ENCODE results near the gene FAM20A. TPM values are rescaled to one million over a fixed set of nuclear protein-coding genes. Genes with fewer than 3 reads are reported as not detected.
"Not testable (repeated sequence)": the region's sequence is repeated elsewhere in the genome, so short reads cannot be mapped to it uniquely, and the experiment has no call there.

The FAM20A gene
- total and polyA plus RNA-seq, 8 donors = 11.4 to 81.3 (median 17.0) TPM; not detected in 1

DNA sequence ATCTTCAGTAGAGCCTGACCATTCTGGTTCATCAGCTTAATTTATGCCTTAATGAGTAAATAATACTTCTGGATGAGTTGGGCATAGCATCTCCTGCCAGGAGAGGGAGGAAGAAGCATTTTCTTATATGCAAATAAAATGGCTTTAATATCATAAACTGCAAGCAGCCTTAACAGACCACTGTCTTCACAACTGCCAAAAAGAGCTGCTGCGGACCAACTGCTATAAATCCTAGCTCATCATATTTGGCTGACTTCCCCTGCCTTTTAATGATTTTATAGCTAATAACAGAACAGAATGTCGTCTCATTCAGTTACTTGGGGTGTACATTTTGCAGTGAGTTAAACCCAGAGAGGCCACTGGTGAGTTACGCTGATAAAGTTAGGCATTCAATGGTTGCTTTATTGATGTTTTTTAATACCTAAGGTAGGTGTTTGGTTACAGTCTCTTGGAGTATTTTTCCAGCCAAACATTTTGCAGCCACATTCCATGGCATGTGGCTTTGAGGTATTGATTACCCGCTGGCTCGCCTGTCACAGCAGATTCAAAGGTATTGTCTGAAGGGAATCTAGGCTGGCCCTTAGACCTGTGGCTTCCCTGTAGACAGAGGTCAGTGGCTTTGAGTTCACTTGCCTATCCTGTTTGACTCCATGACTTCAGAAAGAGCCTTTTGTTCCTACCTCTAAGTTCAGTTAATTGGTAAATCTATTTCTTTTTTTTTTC, 16.4 kb downstream of the FAM20A start:
- peak in 1 of 2 donors; percentile 58 for DNase-seq
- TF ChIP-seq EP300 (IDR thresholded peaks at IDR 0.05) = no peak
- TF ChIP-seq POLR2A (IDR thresholded peaks at IDR 0.05) = no peak
- TF ChIP-seq POLR2AphosphoS5 (IDR thresholded peaks at IDR 0.05) = no peak
- no peak for TF ChIP-seq CTCF (IDR thresholded peaks at IDR 0.05)
- 70 to 82% (median 77%) methylated on average over 5 of the region's 5 CpGs for WGBS, 5 donors

GRCh38 chr17:68582867-68583266, 18.3 kb downstream of the FAM20A start:
- H3K4me3 ChIP-seq; H3K36me3 ChIP-seq; H3K9me3 ChIP-seq; DNase-seq; H3K4me1 ChIP-seq; intact Hi-C loops (cut with DNase I; ENCODE audit: low total_unique reads); H3K27ac ChIP-seq; H3K27me3 ChIP-seq: not testable (repeated sequence)
- 51 to 60% (median 54%) methylated on average over 6 of the region's 6 CpGs for WGBS, 5 donors

More for the DNA sequence above, 16.4 kb downstream of the FAM20A start:
- H3K4me1 ChIP-seq = peaks cover 0 to 5% (median 4%) of the 10 kb centered on the region in 4 donors
- peaks cover 0 to 8% (median 2%) of the 10 kb centered on the region in 4 donors for H3K9me3 ChIP-seq
- no peaks in the 10 kb centered on the region for H3K27me3 ChIP-seq
- intact Hi-C loops (cut with DNase I; ENCODE audit: low total_unique reads) = no loop called here
- H3K4me3 ChIP-seq = no peak overlapping the region
- no peaks in the 10 kb centered on the region for H3K36me3 ChIP-seq
- H3K27ac ChIP-seq = no peak overlapping the region

GRCh38 chr17:68581863-68582645, 19.1 kb downstream of the FAM20A start:
- H3K27ac ChIP-seq = no peak overlapping the region
- no peak for TF ChIP-seq POLR2AphosphoS5 (IDR thresholded peaks at IDR 0.05)
- TF ChIP-seq CTCF (IDR thresholded peaks at IDR 0.05) = no peak
- no peak for TF ChIP-seq EP300 (IDR thresholded peaks at IDR 0.05)
- no peak for TF ChIP-seq POLR2A (IDR thresholded peaks at IDR 0.05)
- H3K9me3 ChIP-seq = no peaks in the 10 kb centered on the region
- no peak overlapping the region for H3K4me3 ChIP-seq
- no peak for DNase-seq
- peaks cover 0 to 17% (median 4%) of the 10 kb centered on the region in 4 donors for H3K4me1 ChIP-seq
- H3K27me3 ChIP-seq = no peaks in the 10 kb centered on the region
- WGBS, 5 donors = 70 to 85% (median 75%) methylated on average over 9 of the region's 9 CpGs
- no peaks in the 10 kb centered on the region for H3K36me3 ChIP-seq
- intact Hi-C loops (cut with DNase I; ENCODE audit: low total_unique reads) = no loop called here

DNA sequence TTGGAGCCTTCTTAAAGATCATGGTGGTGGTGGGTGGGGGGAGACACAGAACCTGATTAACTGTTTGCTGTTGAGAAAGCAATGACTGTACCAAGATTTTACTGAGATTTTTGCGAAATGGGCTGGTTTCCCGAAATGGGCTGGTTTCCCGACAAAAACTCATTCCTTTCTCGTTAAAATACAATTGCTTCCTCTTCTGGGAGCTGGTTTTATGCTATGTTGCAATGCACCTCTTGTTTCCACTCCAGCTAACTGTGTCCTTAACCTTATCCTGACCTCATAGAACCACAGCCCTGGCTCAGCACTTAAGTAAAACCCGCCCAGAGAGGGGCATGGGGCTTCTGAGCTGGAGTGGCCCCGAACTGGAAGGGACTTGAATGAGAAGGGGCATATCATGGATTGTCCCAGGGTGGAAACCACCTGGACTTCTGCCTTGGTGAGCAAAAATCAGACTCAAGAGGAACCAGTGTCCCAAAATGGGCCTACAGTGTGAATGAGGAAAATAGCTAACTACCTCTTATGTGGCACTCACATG, 20.9 kb downstream of the FAM20A start:
- H3K9me3 ChIP-seq = no peaks in the 10 kb centered on the region
- peak in 1 of 2 donors; percentile 34 for DNase-seq
- H3K27ac ChIP-seq = peak overlapping the region in 3 of 5 donors; percentile 2 to 72 (median 25)
- no peaks in the 10 kb centered on the region for H3K27me3 ChIP-seq
- WGBS, 5 donors = 56 to 87% (median 73%) methylated on average over 6 of the region's 6 CpGs
- TF ChIP-seq POLR2A (IDR thresholded peaks at IDR 0.05) (no peak), POLR2AphosphoS5 (IDR thresholded peaks at IDR 0.05) (peak in 1 of 3 donors; percentile 18), EP300 (IDR thresholded peaks at IDR 0.05) (no peak), CTCF (IDR thresholded peaks at IDR 0.05) (no peak)
- H3K4me1 ChIP-seq = peaks cover 0 to 26% (median 4%) of the 10 kb centered on the region in 4 donors
- no peaks in the 10 kb centered on the region for H3K36me3 ChIP-seq
- intact Hi-C loops (cut with DNase I; ENCODE audit: low total_unique reads) = no loop called here
- H3K4me3 ChIP-seq = no peak overlapping the region
